GM19043 (cell line): ENCODE results near the gene ZDHHC6.
"Not testable (repeated sequence)": the region's sequence is repeated elsewhere in the genome, so short reads cannot be mapped to it uniquely, and the experiment has no call there.

ENCODE experiments used
- ATAC-seq: cut with Tn5 transposase; IDR thresholded peaks from one replicate; pipeline ENCODE4 v1.9.1; 2021; ENCODE audit warnings: low read depth; ENCODE audit not compliant: unreplicated experiment

Gene ZDHHC6

GRCh38 chr10:112446855-112447619 lies at the start of gene ZDHHC6, which contains the start of gene VTI1A:
Gene ZDHHC6 (minus strand): TSS chr10:112446914. CDS start chr10:112445436, 1,478 bp downstream.
Gene VTI1A (plus strand): TSS chr10:112447215. CDS start chr10:112447374, 159 bp downstream.
- peak; percentile 93 for ATAC-seq

- ATAC-seq: no peak
These were observed 46.0 kb upstream of the ZDHHC6 start for GRCh38 chr10:112492736-112493135.

GRCh38 chr10:112491144-112491543 lies 44.4 kb upstream of the ZDHHC6 start:
- ATAC-seq: no peak

GRCh38 chr10:112490545-112490944 lies 43.8 kb upstream of the ZDHHC6 start:
- ATAC-seq: no peak

GRCh38 chr10:112487964-112488363 lies 41.2 kb upstream of the ZDHHC6 start:
- no peak for ATAC-seq

- ATAC-seq: no peak
These were observed 37.7 kb upstream of the ZDHHC6 start for GRCh38 chr10:112484399-112484798.

GRCh38 chr10:112481602-112482001 lies 34.9 kb upstream of the ZDHHC6 start:
- no peak for ATAC-seq

GRCh38 chr10:112475575-112476218 lies 29.0 kb upstream of the ZDHHC6 start:
- ATAC-seq: no peak

- ATAC-seq: peak; percentile 76
These were observed 25.3 kb upstream of the ZDHHC6 start for GRCh38 chr10:112471878-112472487.

GRCh38 chr10:112467541-112468075 lies 20.9 kb upstream of the ZDHHC6 start:
- no peak for ATAC-seq

GRCh38 chr10:112466802-112467201 lies 20.1 kb upstream of the ZDHHC6 start:
- no peak for ATAC-seq

GRCh38 chr10:112465299-112465883 lies 18.7 kb upstream of the ZDHHC6 start:
- ATAC-seq: no peak

GRCh38 chr10:112464074-112464473 lies 17.4 kb upstream of the ZDHHC6 start:
- ATAC-seq: not testable (repeated sequence)

GRCh38 chr10:112461029-112461887 lies 14.5 kb upstream of the ZDHHC6 start:
- no peak for ATAC-seq

GRCh38 chr10:112460366-112460765 lies 13.7 kb upstream of the ZDHHC6 start:
- ATAC-seq: no peak

- ATAC-seq: no peak
These were observed 9.8 kb upstream of the ZDHHC6 start for GRCh38 chr10:112456533-112456932.

- no peak for ATAC-seq
These were observed 8.4 kb upstream of the ZDHHC6 start for GRCh38 chr10:112454910-112455779.

- no peak for ATAC-seq
These were observed 2.2 kb upstream of the ZDHHC6 start for GRCh38 chr10:112448888-112449287.

GRCh38 chr10:112447620-112447928 lies 860 bp upstream of the ZDHHC6 start:
- ATAC-seq: no peak
